Left lung (tissue), 10 donors: Measurements from ENCODE around the gene RFX8. TPM values are rescaled to one million over a fixed set of nuclear protein-coding genes. Genes with fewer than 3 reads are reported as not detected.

Experiments used
- ATAC-seq: fragments of 200-7000 bp; cut with Tn5 transposase; one replicate; pipeline ENCODE4 v1.9.1; 2020; ENCODE audit warnings: moderate library complexity
- DNase-seq, 4 donors: peaks; one replicate each; pipeline ENCODE4 v3.0.0-alpha.2; 2013 to 2020
- H3K27ac ChIP-seq, 2 donors: fragments of 200-600 bp; sonication (generic) in 1 of 2; one replicate each; pipeline versions ENCODE4 v1.5.0 to v1.8.0; 2020 to 2021
- H3K27me3 ChIP-seq, 2 donors: fragments of 200-600 bp; sonication (generic) in 1 of 2; one replicate each; pipeline versions ENCODE4 v1.5.0 to v1.8.0; 2020 to 2021
- H3K36me3 ChIP-seq, 2 donors: fragments of 200-600 bp; sonication (generic) in 1 of 2; one replicate each; pipeline versions ENCODE4 v1.5.0 to v1.8.0; 2020 to 2021
- H3K4me1 ChIP-seq, 2 donors: fragments of 200-600 bp; one replicate each; pipeline ENCODE4 v1.8.0; 2021
- H3K4me3 ChIP-seq, 2 donors: fragments of 200-600 bp; sonication (generic) in 1 of 2; one replicate each; pipeline versions ENCODE4 v1.5.0 to v1.8.0; 2020 to 2021; ENCODE audit warnings: mild to moderate bottlenecking in 1 of 2
- H3K9me3 ChIP-seq, 2 donors: fragments of 200-600 bp; sonication (generic) in 1 of 2; one replicate each; pipeline versions ENCODE4 v1.5.0 to v1.8.0; 2020 to 2021
- CTCF ChIP-seq, 2 donors: fragments of 200-600 bp; sonication (generic) in 1 of 2; IDR thresholded peaks; one replicate each; pipeline versions ENCODE4 v1.5.0 to v1.8.0; 2021; ENCODE audit warnings: antibody characterized with exemption in 2 of 2
- intact Hi-C, 2 donors: fragments of 100-400 bp; cut with DNase I; formaldehyde crosslinking; loops; one replicate each; pipeline versions ENCODE4 v1.11.2 to v1.14.2; 2022
- polyA plus RNA-seq, 6 donors: library from polyadenylated mRNA; unstranded; fragments of 120-200 nt; gene quantifications; one replicate each; pipeline ENCODE4 v1.2.1, GENCODE V29; 2013; ENCODE audit not compliant: insufficient read length in 6 of 6
- total RNA-seq, 2 donors: library from RNA; stranded (reverse); fragmentation: NEBNext Ultra II Directional; extraction: Animal tissue kit (Norgen Biotek cat#: 25700); gene quantifications; one replicate each; pipeline ENCODE4 v1.2.1, GENCODE V29; 2021
- donor health status: DM: no; HTN: yes; CAD: no.
- donor health status: DM: no; HTN: no; CAD: no.

RFX8 gene
- total and polyA plus RNA-seq, 8 donors = 0.41 to 1.6 (median 1.3) TPM; not detected in 1

DNA sequence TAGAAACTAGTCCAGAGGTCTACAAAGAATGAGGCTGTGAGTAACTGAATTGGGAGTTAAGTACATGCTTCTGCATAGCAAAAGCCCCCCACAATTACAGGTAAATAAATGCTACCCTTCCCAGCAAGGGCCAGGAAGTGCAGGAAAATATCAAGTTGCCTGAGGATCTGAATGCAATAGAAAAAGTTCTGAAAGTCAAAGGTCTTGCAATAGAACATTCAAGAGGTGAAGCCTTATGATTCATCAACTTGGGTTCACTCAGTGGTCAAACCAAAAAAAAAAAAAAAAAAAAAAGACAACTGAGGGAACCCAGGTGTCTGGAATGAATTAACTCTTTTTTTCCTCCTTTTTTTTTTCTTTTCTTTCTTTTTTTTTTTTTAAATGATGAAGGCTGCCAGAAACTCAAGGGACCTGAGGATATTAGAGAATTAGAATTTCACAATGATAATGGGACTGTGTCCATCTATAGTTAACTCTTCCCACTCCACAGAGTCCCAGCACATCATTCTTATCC lies 42.9 kb upstream of the RFX8 start:
- peak; percentile 30 for ATAC-seq
- no peak for DNase-seq
- Histone ChIP-seq H3K4me3 (no peak overlapping the region), H3K9me3 (peaks cover 0 to 2% of the 10 kb centered on the region in 2 donors), H3K4me1 (peaks cover 15 to 17% of the 10 kb centered on the region in 2 donors), H3K27me3 (no peaks in the 10 kb centered on the region), H3K27ac (no peak overlapping the region), H3K36me3 (no peaks in the 10 kb centered on the region)
- TF ChIP-seq CTCF (IDR thresholded peaks at IDR 0.05) = no peak
- intact Hi-C loops = no loop called here

- Histone ChIP-seq H3K27me3 (no peaks in the 10 kb centered on the region), H3K27ac (no peak overlapping the region), H3K9me3 (peaks cover 0 to 2% of the 10 kb centered on the region in 2 donors), H3K4me1 (peaks cover 15 to 17% of the 10 kb centered on the region in 2 donors), H3K4me3 (no peak overlapping the region), H3K36me3 (no peaks in the 10 kb centered on the region)
- TF ChIP-seq CTCF (IDR thresholded peaks at IDR 0.05) = no peak
- intact Hi-C loops = no loop called here
- peak; percentile 69 for ATAC-seq
- DNase-seq = no peak
These were observed 42.1 kb upstream of the RFX8 start for GRCh38 chr2:101516823-101517690.

DNA sequence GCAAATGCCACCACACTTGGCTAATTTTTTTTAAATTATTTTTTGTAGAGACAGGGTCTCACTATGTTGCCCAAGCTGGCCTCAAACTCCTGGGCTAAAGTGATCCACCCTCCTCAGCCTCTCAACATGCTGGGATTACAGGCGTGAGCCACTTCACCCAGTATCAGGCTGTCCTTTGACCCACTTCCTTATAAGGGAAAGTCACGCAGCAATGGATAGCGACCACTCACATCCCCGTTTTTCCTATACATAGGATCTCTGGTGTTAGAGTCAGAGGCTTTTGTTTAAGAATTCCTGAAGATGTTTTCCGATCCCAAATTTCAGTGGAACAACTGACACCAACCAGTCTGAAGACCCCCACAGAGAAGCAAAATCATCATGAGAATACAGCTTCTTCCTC lies 41.4 kb upstream of the RFX8 start:
- Histone ChIP-seq H3K27me3 (no peaks in the 10 kb centered on the region), H3K4me1 (peaks cover 15 to 17% of the 10 kb centered on the region in 2 donors), H3K9me3 (peaks cover 0 to 2% of the 10 kb centered on the region in 2 donors), H3K27ac (no peak overlapping the region), H3K36me3 (no peaks in the 10 kb centered on the region), H3K4me3 (no peak overlapping the region)
- intact Hi-C loops = no loop called here
- no peak for DNase-seq
- no peak for ATAC-seq
- TF ChIP-seq CTCF (IDR thresholded peaks at IDR 0.05) = no peak

DNA sequence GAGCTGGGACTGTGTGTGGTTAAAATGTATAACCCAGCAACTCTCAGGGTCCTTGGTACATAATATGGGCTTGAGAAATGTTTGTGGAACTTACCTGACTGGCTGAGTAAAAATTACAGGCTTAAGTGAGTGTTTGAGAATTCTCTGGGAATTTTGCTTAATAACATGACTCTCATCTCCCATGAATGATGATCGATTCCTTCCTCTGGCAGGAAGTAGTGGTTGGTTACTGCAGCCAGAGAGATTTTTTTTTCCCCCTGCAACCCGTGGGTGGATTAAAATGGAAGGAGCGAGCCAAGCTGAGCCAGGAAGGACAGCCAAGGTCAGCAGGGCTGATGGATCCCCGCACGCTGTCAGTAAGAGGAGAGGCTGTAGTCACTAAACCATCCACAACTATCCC lies 40.6 kb upstream of the RFX8 start:
- no peak for ATAC-seq
- no peak overlapping the region for H3K4me3 ChIP-seq
- no peak for TF ChIP-seq CTCF (IDR thresholded peaks at IDR 0.05)
- intact Hi-C loops = no loop called here
- peaks cover 15 to 17% of the 10 kb centered on the region in 2 donors for H3K4me1 ChIP-seq
- H3K36me3 ChIP-seq = no peaks in the 10 kb centered on the region
- peak in 1 of 4 donors; percentile 51 for DNase-seq
- H3K27me3 ChIP-seq = no peaks in the 10 kb centered on the region
- H3K9me3 ChIP-seq = peaks cover 0 to 2% of the 10 kb centered on the region in 2 donors
- no peak overlapping the region for H3K27ac ChIP-seq

DNA sequence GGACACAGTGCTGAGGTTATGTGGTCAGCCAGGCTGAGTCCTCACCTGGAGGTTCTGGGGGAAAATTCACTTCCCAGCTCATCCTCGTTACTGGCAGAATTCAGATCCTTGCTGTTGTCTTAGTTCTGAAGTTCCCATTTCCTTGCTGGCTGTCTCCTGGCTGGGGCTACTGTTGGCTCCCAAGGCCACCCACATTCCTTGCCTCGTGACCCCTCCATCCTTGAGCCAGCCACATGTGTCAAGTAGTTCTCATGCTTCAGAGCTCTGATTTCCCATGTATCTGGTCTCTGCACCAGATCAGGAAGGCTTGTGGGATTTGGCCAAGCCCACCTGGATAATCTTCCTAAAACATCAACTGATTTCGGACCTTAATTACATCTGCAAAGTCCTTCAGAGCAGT lies 38.1 kb upstream of the RFX8 start:
- intact Hi-C loops = no loop called here
- Histone ChIP-seq H3K4me3 (no peak overlapping the region), H3K27ac (no peak overlapping the region), H3K27me3 (no peaks in the 10 kb centered on the region), H3K36me3 (no peaks in the 10 kb centered on the region), H3K4me1 (peaks cover 15 to 23% of the 10 kb centered on the region in 2 donors), H3K9me3 (peaks cover 0 to 2% of the 10 kb centered on the region in 2 donors)
- ATAC-seq = no peak
- no peak for DNase-seq
- TF ChIP-seq CTCF (IDR thresholded peaks at IDR 0.05) = no peak
